ENCODE data around the gene DTNA.

The DTNA gene

GRCh38 chr18:34884436-34884835 lies 174.3 kb downstream of the DTNA start:
- H3K4me3 ChIP-seq (replicated peaks in 1 of 2; ENCODE audit: low read depth in 2 of 2, low read length in 2 of 2), result no peak overlapping the region
- no peak for DNase-seq (ENCODE audit: low read depth in 2 of 2)
- no peak for TF ChIP-seq CTCF (IDR thresholded peaks at IDR 0.05; ENCODE audit: low read depth, low read length)

DNA sequence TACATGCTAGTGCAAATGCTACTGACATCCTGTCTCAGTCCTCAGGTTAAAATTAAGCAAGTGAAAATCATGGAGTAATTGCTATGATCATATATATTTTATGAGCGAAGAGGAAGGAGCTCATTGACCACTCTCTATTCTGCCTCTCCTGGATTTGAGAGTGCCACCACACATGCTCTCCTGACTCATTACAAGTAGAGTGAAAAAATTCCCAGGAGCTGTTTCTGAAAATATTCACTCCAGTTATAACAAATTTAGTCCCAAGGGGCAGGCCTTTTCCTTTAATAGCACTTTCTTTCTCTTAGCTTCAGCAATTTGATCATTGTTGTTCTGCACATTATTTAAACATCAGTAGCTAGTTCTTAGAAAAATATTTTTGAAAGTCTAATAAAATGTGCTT lies 176.1 kb downstream of the DTNA start:
- DNase-seq (ENCODE audit: low read depth in 2 of 2), result peak in 1 of 2 donors; percentile 5
- H3K4me3 ChIP-seq (replicated peaks in 1 of 2; ENCODE audit: low read depth in 2 of 2, low read length in 2 of 2), result no peak overlapping the region
- TF ChIP-seq CTCF (IDR thresholded peaks at IDR 0.05; ENCODE audit: low read depth, low read length), result no peak

DNA sequence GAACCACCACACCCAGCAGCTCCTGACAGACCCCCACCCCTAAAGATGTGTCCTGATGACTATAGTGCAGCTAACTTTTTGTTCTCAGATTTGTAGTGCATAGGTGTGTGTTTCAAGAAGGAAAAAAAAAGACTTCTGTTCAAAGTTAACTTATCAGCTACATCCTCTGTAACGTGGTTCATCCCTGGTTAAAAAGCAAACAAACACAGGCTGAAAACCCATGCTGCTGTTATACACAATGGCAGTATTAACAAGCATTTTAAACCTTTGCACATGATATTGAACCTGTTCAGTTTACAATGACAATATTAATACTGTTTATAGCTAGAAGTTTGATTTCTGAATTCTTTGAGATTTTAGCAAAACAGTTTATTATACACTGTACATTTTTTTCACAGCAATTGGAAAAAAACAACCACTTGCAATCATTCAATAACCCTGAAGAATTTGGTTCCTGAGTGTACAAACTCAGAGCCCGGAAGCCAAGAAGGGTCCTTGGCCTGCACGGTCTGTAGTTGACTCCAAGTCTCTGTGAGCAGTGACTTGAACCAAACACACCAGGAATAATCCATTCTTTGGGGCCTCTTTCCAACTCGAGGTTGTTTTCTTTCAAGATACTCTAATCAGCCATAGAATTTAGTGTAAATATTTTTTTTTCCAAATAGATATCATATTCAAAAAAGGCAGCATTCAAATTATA lies 177.9 kb downstream of the DTNA start:
- TF ChIP-seq CTCF (IDR thresholded peaks at IDR 0.05; ENCODE audit: low read depth, low read length), result no peak
- no peak for DNase-seq (ENCODE audit: low read depth in 2 of 2)
- H3K4me3 ChIP-seq (replicated peaks in 1 of 2; ENCODE audit: low read depth in 2 of 2, low read length in 2 of 2), result no peak overlapping the region

DNA sequence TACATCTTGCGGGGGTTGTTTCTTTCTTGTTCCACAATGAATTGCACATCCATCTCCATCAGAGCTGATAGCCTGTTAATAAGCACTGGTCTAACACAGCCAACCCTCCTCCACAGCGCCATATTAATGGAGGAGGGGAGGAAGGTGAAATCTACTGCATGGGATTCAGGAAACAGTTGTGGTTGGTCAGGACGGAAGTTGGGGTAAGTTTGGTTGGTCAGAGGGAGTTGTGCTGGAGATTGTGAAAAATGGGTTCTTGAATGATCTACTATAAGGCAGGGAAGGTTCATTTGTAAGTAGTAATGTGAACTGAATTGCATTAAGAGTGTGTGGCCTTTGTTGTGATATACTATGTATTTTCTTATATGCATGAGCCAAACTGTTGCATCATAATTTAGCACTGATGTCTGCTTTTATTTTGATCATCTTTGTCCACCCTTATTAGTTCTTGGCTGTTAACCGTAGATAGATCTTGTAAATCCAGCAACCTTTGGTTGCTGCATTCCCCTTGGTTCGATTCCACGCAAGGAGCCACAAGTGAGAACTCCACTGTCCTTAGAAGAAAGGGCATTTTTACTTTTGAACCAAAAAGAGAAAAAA lies 180.5 kb downstream of the DTNA start:
- no peak for DNase-seq (ENCODE audit: low read depth in 2 of 2)
- TF ChIP-seq CTCF (IDR thresholded peaks at IDR 0.05; ENCODE audit: low read depth, low read length), result no peak
- H3K4me3 ChIP-seq (replicated peaks in 1 of 2; ENCODE audit: low read depth in 2 of 2, low read length in 2 of 2), result no peak overlapping the region

DNA sequence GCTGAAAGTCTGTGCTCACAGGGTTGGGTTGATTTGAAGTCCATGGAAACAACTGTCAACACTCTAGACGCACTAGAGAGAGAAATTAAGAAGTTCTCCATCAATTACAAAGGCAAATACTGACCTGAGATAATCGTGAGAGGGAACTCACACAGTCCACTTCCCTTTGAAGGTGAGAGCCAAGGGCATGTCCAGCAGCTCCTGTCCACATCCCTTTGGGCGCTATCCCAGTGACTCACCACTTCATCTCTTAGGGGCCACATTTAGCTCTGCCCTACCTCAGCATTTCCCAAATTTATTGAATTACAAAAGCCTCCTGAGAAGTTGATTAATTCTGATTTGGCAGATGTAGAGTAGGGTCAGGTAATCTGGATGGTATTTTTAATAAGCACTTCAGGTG lies 182.3 kb downstream of the DTNA start:
- no peak for TF ChIP-seq CTCF (IDR thresholded peaks at IDR 0.05; ENCODE audit: low read depth, low read length)
- no peak overlapping the region for H3K4me3 ChIP-seq (replicated peaks in 1 of 2; ENCODE audit: low read depth in 2 of 2, low read length in 2 of 2)
- DNase-seq (ENCODE audit: low read depth in 2 of 2), result no peak

- no peak for DNase-seq (ENCODE audit: low read depth in 2 of 2)
- no peak overlapping the region for H3K4me3 ChIP-seq (replicated peaks in 1 of 2; ENCODE audit: low read depth in 2 of 2, low read length in 2 of 2)
- TF ChIP-seq CTCF (IDR thresholded peaks at IDR 0.05; ENCODE audit: low read depth, low read length), result no peak
These were observed 183.1 kb downstream of the DTNA start for GRCh38 chr18:34893239-34893638.
